GM21825 (cell line): ENCODE results near the gene ATP2A3.
"Not testable (repeated sequence)": the region's sequence is repeated elsewhere in the genome, so short reads cannot be mapped to it uniquely, and the experiment has no call there.

Experiments
- ATAC-seq: cut with Tn5 transposase; IDR thresholded peaks from one replicate; pipeline ENCODE4 v1.9.1; 2021; ENCODE audit warnings: mild to moderate bottlenecking, moderate library complexity; ENCODE audit not compliant: unreplicated experiment

ATP2A3 gene

DNA sequence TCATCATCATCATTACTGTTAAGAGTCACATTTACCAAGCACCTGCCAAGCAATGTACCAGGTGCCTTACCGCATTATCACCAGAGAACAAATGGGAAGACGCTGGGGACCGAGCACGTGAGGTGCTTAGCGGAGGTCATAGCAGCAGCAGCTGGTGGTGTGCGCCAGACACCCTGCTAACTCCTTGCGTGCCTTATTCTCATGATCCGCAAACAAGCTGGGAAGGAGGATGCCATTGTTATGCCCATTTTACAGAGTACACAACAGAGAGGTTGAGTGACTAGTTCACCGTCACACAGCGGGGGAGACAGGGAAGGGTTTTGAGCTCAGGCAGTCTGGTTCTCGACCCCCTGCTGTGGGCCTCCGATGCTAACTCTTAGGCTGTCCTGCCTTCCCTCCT, 7.3 kb downstream of the ATP2A3 start:
- ATAC-seq = no peak

DNA sequence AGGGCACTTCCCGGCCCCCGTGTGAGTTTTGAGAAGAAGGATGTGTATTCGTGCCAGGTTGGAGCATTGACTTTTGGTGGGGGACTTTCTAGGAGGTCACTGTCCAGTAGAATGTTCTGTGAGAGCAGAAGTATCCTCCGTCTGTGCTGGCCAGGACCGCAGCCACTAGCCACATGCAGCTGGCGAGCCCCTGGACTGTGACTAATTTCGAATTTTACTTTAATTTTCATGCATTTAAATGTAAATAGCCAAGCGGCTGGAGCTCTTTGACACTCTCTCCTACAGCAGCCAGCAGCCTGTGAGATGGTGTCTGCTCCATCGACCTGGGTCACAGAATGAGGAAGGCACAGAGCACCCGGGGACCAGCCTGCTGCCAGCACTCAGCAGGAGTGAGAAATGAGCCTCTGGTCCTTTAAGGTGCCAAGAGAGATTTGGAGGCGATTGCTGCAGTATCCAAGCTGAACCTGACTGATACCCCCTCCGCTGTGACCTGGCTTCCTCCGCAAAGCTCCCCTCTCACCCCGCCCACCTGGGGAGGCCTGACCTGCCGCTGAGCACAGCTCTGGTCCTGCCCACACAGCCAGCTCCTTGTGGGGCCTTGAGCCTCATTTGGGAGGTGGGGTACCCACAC, 7.8 kb downstream of the ATP2A3 start:
- no peak for ATAC-seq

DNA sequence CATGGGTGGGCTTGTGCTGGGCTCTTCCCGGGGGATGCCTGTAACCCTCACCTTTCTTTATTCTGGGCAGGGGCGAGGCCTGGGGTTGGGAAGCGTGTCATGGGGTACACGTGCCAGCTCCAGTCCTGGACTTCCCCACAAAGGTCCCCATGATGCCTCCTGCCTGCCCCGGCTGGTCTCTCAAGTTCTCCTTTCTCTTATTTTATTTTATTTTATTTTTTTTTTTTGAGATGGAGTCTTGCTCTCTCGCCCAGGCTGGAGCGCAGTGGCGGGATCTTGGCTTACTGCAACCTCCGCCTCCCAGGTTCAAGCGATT, 8.6 kb downstream of the ATP2A3 start:
- ATAC-seq = no peak

DNA sequence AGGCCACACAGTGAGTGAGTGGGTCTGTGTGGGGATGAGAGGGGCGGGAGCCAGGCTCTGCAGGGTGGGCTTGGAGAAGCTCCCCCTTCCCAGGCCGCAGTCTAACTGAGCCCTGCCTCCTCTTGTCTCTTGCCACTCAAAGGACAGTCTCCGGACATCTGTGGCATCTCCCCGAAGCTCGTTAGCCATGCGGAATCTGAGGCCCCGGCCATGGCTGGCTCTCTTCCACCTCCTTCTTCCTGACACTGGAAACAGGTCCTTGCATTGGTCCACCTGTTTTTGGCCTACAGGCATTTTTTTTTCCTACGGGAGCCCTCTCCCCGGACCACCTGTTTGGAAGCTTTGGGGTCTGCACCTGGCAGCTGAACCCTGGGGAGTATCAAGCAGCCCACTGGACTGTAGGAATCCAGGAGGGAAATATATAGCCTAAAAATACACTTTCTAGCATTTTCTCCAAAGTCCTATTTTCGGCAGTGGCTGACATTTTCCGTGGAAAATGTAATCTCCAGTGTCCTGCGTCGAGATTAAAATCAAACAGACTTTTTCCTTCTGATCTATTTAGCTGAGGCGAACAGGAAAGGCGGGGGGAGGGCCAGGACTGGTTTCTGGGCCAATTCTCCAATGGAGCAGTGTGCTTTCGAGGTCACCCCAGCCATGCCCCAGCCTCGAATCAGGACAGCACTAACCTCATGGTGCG, 9.1 kb downstream of the ATP2A3 start:
- ATAC-seq = no peak

DNA sequence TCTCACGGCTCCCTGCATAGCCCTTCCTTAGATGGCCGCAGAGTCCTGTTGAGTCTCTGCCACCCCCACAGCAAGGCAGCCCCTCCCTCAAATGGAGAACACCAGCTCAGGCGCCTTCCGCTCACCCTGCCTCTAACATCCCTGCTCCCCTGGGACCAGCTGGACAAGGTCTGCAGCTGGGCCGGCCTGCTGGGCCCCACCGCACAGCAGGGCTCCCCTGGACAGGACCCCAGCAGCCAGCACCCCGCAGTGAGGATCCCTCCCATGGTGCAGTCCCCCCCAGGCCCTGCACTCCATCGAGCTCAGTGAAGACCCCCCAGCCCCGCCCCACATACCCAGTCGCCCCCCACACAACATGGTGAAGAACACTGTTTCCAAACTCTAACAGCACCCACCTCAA, 10.2 kb downstream of the ATP2A3 start:
- ATAC-seq = no peak

DNA sequence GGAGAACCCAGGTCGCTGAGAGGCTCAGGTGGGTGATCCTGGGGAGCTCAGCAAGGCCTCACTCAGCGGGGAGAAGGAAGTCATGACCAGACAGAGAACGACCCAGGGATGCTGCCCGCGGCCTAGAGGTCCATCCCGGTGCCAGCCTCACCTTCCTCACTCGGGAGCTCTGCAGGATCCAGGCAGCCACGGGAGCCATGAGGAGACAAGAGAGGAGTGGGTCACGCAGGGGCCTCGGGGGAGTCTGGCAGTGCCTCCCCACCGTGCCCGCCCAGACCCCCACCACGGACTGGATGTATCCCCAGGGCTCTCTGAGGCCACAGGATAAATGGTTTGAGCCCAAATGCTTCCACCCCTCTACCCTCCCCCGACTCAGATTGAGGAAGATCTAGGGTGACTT, 10.7 kb downstream of the ATP2A3 start:
- no peak for ATAC-seq

DNA sequence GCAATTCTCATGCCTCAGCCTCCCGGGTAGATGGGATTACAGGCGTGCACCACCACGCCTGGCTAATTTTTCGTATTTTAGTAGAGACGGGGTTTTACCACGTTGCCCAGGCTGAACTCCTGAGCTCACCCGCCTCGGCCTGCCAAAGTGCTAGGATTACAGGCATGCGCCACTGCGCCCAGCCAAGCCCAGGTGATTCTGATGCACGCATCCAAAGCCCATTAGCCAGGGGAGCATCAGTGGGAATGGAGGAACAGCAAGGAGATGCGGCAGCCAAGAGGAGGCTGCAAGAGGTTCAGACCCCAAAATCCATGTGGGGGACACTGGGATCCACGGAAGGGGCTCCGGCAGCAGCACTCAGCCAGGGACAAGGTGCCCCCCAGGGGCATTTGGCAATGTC, 12.1 kb downstream of the ATP2A3 start:
- no peak for ATAC-seq

DNA sequence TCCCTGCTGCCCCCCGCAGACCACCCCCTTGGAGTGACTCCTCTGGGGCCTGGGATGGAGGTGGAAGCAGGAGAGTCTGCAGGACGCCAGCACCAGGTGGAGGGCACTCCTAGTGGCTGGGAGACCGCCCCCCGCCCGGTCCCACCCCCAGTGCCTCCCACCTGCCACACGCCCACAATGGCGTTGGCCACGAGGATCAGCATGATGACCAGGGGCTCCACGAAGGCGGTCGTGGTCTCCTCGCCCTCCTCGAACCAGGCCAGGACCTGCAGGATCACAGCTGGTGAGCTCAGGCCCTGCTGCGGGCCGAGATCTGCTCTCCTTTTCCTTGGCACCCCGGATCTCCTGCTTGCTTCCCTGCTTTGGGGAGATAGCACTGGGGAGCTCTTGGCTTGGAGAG, 12.8 kb downstream of the ATP2A3 start:
- no peak for ATAC-seq

DNA sequence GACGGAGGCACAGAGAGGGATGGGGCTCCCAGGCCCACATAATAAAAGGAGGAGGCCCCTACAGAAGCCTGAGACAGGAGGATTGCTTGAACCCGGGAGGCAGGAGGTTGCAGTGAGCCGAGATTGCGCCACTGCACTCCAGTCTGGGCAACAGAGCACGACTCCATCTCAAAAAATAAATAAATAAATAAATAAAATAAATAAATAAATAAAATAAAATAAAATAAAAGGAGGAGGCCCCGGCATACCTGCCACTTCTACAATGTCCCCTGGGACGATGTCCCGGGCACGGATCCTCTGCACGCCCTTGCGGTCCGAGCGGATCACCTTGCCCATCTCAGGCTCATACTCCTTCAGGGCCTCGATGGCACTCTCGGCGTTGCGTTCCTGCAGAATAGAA, 13.2 kb downstream of the ATP2A3 start:
- no peak for ATAC-seq

DNA sequence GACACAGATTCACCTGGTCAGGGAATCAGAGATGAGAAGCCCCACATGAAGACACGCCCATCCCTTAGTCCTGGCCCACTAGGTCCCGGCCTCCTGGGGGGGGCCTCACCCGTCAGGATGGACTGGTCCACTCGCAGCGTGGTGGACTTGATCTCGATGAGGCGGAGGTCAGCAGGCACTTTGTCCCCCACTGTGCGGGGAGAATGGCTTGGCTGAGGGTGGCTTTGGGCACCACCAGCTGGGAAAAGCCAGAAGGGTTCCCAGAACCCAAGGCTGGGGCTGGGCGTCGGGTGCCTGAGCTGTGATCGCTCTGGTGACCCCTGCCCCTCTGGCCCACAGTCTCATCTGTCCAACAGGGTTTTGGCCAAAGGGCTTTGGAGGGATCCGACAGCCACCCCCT, 13.7 kb downstream of the ATP2A3 start:
- ATAC-seq = no peak

DNA sequence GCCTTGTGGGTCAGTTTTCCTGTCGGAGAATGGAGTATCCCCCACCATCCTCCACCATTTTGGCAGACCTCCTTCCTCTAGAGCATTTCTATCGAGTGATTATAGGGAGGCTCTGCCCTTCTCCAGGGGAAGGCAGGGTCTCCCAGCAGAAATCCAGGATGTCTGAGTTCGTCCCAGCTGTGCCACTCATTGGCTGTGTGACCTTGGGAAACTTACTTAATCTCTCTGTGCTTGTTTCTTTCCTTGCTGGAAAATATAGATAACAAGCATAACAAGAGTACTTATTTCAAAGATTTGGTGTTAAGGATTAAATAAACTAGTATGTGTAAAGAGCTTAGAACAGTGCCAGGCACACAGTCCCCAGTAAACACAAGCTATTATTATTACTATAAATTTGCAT, 14.8 kb downstream of the ATP2A3 start:
- no peak for ATAC-seq

DNA sequence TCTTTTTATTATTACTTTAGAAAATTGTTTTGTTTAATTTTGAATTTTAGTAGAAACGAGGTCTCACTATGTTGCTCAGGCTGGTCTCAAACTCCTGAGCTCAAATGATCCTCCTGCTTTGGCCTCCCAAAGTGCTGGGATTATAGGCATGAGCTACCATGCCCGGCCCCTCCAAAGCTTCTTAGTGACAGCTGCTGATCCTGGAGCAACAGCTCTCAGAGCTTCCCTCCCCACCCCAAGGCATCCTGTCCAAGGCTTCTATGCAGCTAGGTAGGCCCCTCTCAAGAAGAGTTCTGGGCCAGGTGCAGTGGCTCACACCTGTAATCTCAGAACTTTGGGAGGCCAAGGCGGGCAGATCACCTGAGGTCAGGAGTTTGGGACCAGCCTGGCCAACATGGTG, 15.7 kb downstream of the ATP2A3 start:
- not testable (repeated sequence) for ATAC-seq

DNA sequence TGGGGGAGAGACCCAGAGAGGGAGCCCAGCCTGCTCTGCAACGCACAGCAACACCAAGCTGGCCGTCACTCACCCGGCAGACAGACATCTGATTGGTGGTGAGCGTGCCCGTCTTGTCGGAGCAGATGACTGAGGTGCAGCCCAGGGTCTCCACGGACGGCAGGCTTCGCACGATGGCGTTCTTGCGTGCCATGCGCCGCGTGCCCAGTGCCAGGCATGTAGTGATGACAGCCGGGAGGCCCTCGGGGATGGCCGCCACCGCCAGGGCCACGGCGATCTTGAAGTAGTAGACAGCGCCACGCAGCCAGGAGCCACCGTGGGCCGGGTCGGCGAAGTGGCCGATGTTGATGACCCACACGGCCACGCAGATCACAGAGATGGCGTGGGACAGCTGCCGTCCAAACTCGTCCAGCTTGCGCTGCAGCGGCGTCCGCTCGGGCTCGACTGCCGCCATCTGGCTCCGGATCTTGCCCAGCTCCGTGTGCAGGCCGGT, 16.9 kb downstream of the ATP2A3 start:
- no peak for ATAC-seq

DNA sequence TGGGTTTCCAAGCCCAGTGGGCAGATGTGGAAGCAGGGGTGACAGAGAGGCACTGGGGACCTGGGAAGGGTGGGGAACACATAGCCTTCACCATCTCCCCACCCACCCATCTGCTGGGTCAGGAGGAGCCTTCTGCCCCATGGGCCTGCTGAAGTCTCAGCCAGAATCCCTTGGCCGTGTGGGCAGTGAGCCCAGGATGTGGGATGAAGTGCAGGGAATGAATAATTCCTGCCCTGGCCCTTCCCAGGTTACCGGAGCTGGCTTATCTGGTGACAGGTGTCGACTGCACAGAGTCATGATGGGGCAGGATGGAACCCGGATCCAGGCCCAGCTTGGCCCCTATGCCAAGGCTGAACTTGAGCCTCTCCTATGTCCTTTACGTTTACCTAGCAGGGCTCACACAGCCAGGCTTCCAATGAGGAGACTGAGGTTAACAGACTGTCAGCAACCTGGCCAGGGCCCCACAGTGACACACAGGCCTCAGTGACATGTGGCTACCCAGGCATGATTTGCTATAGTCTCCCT, 17.5 kb downstream of the ATP2A3 start:
- ATAC-seq = no peak

DNA sequence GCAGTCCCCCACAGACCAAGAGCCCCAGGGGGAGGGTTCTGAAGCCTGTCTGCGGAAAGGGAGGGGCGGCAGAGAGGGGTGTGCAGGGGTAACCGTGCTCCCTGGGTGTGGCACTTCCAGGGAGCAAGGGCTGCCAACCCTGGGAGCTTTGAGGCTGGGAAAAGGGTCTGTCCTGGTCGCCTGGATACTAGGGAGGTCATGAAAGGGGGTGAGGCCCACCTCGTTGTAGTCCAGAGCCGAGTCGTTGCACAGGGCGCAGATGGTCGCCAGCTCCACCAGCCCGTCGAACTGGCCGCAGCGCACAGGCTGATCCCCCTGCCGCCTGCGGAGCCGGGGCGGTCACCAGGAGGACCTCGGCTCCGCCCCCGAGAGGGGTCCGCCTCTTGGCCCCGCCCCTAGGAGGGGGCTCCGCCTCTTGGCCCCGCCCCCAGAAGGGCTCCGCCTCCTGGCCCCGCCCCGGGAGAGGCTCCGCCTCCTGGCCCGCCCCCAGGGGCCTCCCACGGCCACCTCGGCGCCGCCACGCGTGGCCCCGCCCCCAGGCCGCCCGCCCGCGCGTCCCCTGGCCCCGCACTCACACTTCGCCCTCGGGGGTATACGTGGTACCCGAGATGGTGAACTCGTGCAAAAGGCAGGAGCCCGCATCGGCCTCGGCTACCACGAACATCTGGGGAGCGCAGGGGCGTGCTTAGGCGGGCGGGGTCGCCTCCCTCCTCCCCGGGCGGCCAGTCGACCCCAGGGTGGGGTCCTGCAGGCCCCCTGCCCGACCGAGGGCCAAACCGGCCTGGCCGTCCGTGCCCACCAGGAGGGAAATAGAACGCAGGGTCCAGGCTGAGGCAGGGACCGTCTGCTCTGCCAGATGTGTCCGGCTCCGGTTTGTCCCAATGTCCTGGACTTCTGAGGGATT, 19.5 kb downstream of the ATP2A3 start:
- no peak for ATAC-seq

DNA sequence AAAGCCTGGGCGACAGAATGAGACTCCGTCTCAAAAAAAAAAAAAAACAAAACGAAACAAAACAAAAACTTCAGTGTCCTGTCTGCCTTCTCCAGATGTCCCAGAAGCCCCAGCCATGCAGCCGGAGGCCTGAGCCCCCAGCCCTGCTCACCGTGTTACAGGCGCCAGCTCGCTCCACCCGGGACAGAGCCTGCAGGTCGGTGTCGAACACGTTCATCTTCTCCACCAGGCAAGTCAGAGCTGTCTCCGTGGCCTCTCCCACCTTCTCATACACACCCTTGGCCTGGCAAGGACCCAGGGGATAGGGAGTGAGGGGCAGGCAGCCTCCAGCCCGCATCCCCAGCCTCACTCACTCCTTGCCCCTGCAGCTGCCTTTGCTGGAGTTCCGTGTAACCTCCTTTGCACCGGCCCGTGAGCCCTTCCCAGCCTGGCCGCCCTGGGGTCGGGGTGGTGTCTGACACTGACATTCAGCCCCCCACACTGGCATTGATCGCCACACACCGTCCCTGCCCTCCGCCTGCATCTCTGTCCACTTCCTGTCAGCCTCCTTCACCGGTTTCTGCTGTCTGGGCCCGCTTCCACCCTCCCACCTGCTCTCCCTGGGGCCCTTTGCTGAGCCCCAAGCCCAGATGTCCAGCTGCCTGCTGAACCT, 20.9 kb downstream of the ATP2A3 start:
- ATAC-seq = no peak

DNA sequence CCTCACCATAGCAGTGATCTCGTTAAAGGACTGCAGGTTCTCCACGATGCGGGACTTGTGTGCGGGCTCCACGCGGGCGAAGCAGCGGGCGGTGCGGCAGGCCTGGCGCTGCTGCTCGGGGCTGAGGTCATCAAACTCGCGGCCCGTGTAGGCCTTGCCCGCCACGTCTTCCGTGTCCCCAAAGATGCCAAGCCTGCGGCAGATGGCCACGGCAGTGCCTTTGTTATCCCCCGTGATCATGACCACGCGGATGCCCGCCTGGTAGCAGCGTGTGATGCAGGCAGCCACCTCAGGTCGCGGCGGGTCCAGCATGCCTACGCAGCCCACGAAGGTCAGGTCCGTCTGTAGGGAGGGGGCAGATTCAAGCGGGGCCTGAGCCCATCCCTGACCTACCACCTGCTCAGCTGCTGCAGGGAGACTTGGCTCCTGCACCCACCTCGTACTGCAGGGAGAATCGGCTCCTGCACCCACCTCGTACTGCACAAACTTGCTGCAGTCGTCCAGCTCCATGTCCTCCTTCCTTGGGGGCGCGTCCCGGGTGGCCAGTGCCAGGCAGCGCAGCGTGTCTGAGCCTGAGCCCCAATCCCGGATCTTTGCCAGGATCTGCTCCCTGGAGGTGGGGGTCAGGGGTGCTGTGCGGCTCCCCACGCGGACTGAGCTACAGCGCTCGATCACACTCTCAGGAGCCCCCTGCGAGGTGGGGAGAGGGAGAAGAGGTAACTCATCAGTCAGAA, 23.1 kb downstream of the ATP2A3 start:
- no peak for ATAC-seq

DNA sequence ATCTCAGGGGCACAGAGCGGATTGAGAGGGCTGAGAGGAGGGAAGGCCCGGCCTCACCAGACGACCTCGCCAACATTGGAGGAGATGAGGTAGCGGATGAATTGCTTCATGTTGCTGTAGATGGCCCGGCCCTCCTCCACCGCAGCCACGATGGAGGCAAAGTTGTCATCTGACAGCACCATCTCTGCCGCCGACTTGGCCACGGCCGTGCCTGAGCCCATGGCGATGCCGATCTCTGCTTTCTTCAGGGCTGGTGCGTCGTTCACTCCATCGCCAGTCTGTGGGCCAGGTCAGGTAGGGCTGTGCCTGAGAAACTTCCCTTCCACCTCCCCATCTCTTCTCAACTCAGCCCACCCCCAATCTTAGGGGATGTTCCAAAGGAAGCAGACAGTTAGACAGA, 26.9 kb downstream of the ATP2A3 start:
- no peak for ATAC-seq

DNA sequence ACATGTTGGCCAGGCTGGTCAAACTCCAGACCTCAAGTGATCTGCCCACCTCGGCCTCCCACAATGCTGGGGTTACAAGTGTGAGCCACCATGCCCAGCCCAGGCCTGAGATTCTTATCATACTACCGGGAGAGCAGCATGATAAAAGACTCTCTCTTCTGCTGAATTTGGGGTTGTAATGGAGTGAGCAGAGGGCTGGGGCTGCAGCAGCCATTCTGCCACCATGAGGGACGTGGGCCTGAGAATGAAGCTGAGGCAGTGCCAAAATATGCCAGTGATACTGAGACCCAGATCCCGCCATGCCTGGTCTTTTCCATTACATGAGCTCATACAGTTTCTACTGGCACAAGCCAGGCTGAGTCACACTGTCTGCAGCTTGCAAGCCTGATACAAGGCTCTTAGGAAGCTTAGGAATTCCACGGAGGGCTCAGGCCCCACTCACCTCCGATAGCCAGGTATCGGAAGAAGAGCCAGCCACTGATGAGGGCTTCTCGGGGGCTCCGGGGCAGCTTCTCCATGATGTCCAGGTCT, 28.3 kb downstream of the ATP2A3 start:
- no peak for ATAC-seq

DNA sequence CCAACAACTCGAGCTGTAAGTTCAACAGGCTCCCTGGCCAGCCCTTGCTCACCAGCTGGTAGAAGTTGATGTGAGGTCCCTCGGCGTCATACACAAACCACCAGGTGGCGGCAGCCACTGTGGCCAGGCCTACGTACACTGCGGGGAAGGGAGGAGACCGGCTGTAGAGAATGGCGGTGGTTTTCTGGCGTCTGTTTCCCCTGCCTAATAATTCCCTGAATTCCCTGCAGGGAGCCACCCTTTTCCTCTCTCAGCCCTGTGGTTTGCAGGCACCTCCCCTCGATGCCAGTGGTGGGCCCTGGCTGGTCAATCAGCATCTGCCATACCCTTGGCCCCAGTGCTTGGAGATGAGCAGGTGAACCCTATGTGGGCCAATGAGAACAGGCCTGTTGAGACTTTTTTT, 29.1 kb downstream of the ATP2A3 start:
- no peak for ATAC-seq
